KMS-11 (cell line): ENCODE results near the gene FASTK.

ENCODE experiments used
- H2AFZ ChIP-seq: fragments of 200-600 bp; sonication (generic); 2 replicates; pipeline ENCODE4 v1.6.1; 2016; ENCODE audit warnings: antibody characterized with exemption, mixed run types, low read depth
- H3K27ac ChIP-seq: fragments of 200-600 bp; sonication (generic); 2 replicates; pipeline ENCODE4 v1.6.1; 2016; ENCODE audit warnings: mild to moderate bottlenecking, mixed run types
- H3K27me3 ChIP-seq: fragments of 200-600 bp; sonication (generic); 2 replicates; pipeline ENCODE4 v1.6.1; 2017; ENCODE audit warnings: mild to moderate bottlenecking, low read depth, mixed run types, moderate library complexity; ENCODE audit not compliant: insufficient read depth
- H3K36me3 ChIP-seq: fragments of 200-600 bp; sonication (generic); 2 replicates; pipeline ENCODE4 v1.6.1; 2017; ENCODE audit warnings: mild to moderate bottlenecking, mixed run types; ENCODE audit not compliant: insufficient read depth
- H3K4me1 ChIP-seq: fragments of 200-600 bp; sonication (generic); 2 replicates; pipeline ENCODE4 v1.6.1; 2016; ENCODE audit warnings: mild to moderate bottlenecking, low read depth, mixed run types; ENCODE audit not compliant: poor library complexity, severe bottlenecking
- H3K4me2 ChIP-seq: fragments of 200-600 bp; sonication (generic); 2 replicates; pipeline ENCODE4 v1.7.0; 2016; ENCODE audit warnings: mild to moderate bottlenecking, mixed run types
- H3K4me3 ChIP-seq: fragments of 200-600 bp; sonication (generic); IDR thresholded peaks from 2 replicates; pipeline ENCODE4 v1.6.1; 2017; ENCODE audit warnings: low read depth, low read length, mixed read lengths; ENCODE audit not compliant: insufficient read depth
- H3K79me2 ChIP-seq: fragments of 200-600 bp; sonication (generic); 2 replicates; pipeline ENCODE4 v1.6.1; 2016; ENCODE audit warnings: low read depth, mixed run types; ENCODE audit not compliant: insufficient read depth
- H3K9ac ChIP-seq: fragments of 200-600 bp; sonication (generic); 2 replicates; pipeline ENCODE4 v1.6.1; 2016; ENCODE audit warnings: mild to moderate bottlenecking, mixed run types
- H4K20me1 ChIP-seq: fragments of 200-600 bp; sonication (generic); 2 replicates; pipeline ENCODE4 v1.6.1; 2016; ENCODE audit warnings: mild to moderate bottlenecking, mixed run types; ENCODE audit not compliant: insufficient read depth
- CTCF ChIP-seq: fragments of 200-600 bp; sonication (generic); conservative IDR thresholded peaks from 2 replicates; pipeline ENCODE4 v1.6.1; 2017; ENCODE audit warnings: low read depth, mild to moderate bottlenecking, antibody characterized with exemption, low read length, moderate library complexity, mixed read lengths

FASTK gene

GRCh38 chr7:151103973-151104372 lies 23.4 kb upstream of the FASTK start:
- no peak overlapping the region for H3K9ac ChIP-seq
- no peak for TF ChIP-seq CTCF

GRCh38 chr7:151102991-151103390 lies 22.4 kb upstream of the FASTK start:
- no peaks in the 10 kb centered on the region; the same call in 1 of the 2 replicates for H3K36me3 ChIP-seq
- H3K9ac ChIP-seq, result no peak overlapping the region
- no peak overlapping the region for H3K4me2 ChIP-seq
- H3K4me3 ChIP-seq, result no peak overlapping the region
- no peaks in the 10 kb centered on the region for H3K27me3 ChIP-seq
- no peak for TF ChIP-seq CTCF
- no peaks in the 10 kb centered on the region for H3K4me1 ChIP-seq
- H4K20me1 ChIP-seq, result peaks cover 13% of the 10 kb centered on the region; the same call in 1 of the 2 replicates
- H2AFZ ChIP-seq, result no peak overlapping the region
- H3K27ac ChIP-seq, result no peak overlapping the region
- peaks cover 50% of the 10 kb centered on the region for H3K79me2 ChIP-seq

More at GRCh38 chr7:151103973-151104372, 23.4 kb upstream of the FASTK start:
- Histone ChIP-seq H2AFZ (no peak overlapping the region), H3K4me2 (no peak overlapping the region), H3K79me2 (peaks cover 42% of the 10 kb centered on the region), H3K4me3 (no peak overlapping the region), H3K27ac (no peak overlapping the region), H3K4me1 (no peaks in the 10 kb centered on the region), H3K36me3 (no peaks in the 10 kb centered on the region; the same call in 1 of the 2 replicates), H3K27me3 (no peaks in the 10 kb centered on the region), H4K20me1 (peaks cover 12% of the 10 kb centered on the region)

GRCh38 chr7:151101621-151102396 lies 21.2 kb upstream of the FASTK start:
- Histone ChIP-seq H3K27me3 (no peaks in the 10 kb centered on the region), H3K4me3 (no peak overlapping the region), H4K20me1 (peaks cover 15% of the 10 kb centered on the region; the same call in 1 of the 2 replicates), H3K9ac (no peak overlapping the region), H3K79me2 (peaks cover 60% of the 10 kb centered on the region), H3K36me3 (no peaks in the 10 kb centered on the region; the same call in 1 of the 2 replicates), H3K27ac (no peak overlapping the region), H3K4me1 (no peaks in the 10 kb centered on the region), H3K4me2 (no peak overlapping the region), H2AFZ (no peak overlapping the region)
- TF ChIP-seq CTCF, result no peak

GRCh38 chr7:151100921-151101320 lies 20.3 kb upstream of the FASTK start:
- Histone ChIP-seq H3K79me2 (peaks cover 69% of the 10 kb centered on the region), H3K9ac (no peak overlapping the region), H3K27ac (no peak overlapping the region), H3K4me1 (no peaks in the 10 kb centered on the region), H3K27me3 (no peaks in the 10 kb centered on the region), H3K4me2 (no peak overlapping the region), H3K36me3 (no peaks in the 10 kb centered on the region; the same call in 1 of the 2 replicates), H3K4me3 (no peak overlapping the region), H4K20me1 (peaks cover 15% of the 10 kb centered on the region; the same call in 1 of the 2 replicates), H2AFZ (no peak overlapping the region)
- no peak for TF ChIP-seq CTCF
